Measurements from ENCODE around the gene CCDC12. TPM values are rescaled to one million over a fixed set of nuclear protein-coding genes. Genes with fewer than 3 reads are reported as not detected.

Gene CCDC12
- total and polyA plus RNA-seq, 9 of the 15 experiments (the other 6 are each of a cell fraction or from before 2014, with no cell fraction given) = 8.9 to 201 (median 86.9) TPM

DNA sequence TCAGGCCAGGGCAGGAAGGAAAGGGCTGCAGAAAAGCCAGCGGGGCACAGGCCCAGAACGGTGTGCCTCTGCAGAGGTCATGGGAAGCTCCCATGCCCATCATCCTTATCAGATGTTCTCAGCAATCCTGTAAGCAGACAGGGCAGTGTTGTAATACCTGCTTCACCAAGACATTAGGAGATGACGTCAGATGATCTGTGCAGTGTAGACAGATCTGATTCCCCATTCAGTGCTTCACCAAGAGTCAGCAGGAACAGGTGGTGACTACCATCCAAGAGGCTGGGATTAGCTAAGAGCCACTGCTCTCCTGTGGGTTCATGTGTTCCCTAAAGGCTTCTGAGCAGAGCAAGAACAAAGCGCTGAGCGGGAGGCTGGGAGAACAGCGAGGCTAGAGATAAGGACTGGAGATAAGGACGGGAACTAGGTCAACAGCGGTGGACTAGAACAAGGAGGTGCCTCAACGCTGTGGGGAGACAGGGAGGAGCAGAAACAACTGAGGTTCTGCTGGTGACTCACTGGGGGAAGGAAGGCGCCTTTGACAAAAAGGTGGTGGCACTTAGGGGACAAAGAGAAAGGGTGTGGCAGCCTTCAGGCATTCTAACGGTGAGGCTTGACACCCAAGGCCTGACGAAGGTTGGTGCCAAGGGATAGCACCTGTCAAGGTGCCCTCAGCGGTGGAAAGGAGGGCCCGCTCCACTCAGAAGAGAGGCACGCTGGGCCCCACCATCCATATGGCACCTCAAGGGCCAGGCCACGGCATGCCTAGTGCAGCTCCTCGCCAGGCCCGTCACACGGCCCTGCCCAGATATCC lies 28.4 kb downstream of the CCDC12 start (continued):
- TF ChIP-seq IRF1 (CRISPR knock-in tag; IDR thresholded peaks at IDR 0.05; ENCODE audit: borderline replicate concordance) = no peak
- TF ChIP-seq IRF2 (CRISPR knock-in tag; IDR thresholded peaks at IDR 0.05) = no peak
- 0 out of 2 replicates have a peak, but pooled peaks have one; percentile 46 for TF ChIP-seq CCAR2 (IDR thresholded peaks at IDR 0.05; ENCODE audit: low read depth, low read length)
- no peak for TF ChIP-seq BRD4 (IDR thresholded peaks at IDR 0.05)
- TF ChIP-seq RUNX1 (IDR thresholded peaks at IDR 0.05; ENCODE audit: low read depth) = no peak
- TF ChIP-seq, protein P1, sequence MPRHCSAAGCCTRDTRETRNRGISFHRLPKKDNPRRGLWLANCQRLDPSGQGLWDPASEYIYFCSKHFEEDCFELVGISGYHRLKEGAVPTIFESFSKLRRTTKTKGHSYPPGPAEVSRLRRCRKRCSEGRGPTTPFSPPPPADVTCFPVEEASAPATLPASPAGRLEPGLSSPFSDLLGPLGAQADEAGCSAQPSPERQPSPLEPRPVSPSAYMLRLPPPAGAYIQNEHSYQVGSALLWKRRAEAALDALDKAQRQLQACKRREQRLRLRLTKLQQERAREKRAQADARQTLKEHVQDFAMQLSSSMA (CRISPR knock-in tag; IDR thresholded peaks at IDR 0.05) = no peak
- TF ChIP-seq ATF1 (CRISPR knock-in tag; IDR thresholded peaks at IDR 0.05) = no peak
- peak; percentile 92 for TF ChIP-seq ATF1 (tag; IDR thresholded peaks at IDR 0.05)
- TF ChIP-seq SMARCE1 (IDR thresholded peaks at IDR 0.05) = peak; percentile 93
- peak; percentile 42; the same call in 1 of the 2 replicates for TF ChIP-seq ZBTB17 (CRISPR knock-in tag; IDR thresholded peaks at IDR 0.05)
- TF ChIP-seq, protein P2, sequence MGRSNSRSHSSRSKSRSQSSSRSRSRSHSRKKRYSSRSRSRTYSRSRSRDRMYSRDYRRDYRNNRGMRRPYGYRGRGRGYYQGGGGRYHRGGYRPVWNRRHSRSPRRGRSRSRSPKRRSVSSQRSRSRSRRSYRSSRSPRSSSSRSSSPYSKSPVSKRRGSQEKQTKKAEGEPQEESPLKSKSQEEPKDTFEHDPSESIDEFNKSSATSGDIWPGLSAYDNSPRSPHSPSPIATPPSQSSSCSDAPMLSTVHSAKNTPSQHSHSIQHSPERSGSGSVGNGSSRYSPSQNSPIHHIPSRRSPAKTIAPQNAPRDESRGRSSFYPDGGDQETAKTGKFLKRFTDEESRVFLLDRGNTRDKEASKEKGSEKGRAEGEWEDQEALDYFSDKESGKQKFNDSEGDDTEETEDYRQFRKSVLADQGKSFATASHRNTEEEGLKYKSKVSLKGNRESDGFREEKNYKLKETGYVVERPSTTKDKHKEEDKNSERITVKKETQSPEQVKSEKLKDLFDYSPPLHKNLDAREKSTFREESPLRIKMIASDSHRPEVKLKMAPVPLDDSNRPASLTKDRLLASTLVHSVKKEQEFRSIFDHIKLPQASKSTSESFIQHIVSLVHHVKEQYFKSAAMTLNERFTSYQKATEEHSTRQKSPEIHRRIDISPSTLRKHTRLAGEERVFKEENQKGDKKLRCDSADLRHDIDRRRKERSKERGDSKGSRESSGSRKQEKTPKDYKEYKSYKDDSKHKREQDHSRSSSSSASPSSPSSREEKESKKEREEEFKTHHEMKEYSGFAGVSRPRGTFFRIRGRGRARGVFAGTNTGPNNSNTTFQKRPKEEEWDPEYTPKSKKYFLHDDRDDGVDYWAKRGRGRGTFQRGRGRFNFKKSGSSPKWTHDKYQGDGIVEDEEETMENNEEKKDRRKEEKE (IDR thresholded peaks at IDR 0.05; ENCODE audit: borderline replicate concordance in 1 of 2, control insufficient read depth in 1 of 2, low read depth in 2 of 2, low read length in 1 of 2) = no peak
- no peak for TF ChIP-seq TCF7L2 (IDR thresholded peaks at IDR 0.05; ENCODE audit: low read depth, low read length)
- TF ChIP-seq ETS2 (tag; IDR thresholded peaks at IDR 0.05; ENCODE audit: borderline replicate concordance, poor library complexity, severe bottlenecking) = no peak
- no peak for TF ChIP-seq MCM7 (IDR thresholded peaks at IDR 0.05)
- TF ChIP-seq L3MBTL2 (IDR thresholded peaks at IDR 0.05) = peak; percentile 73
- TF ChIP-seq RB1 (IDR thresholded peaks at IDR 0.05; ENCODE audit: low read depth) = peak; percentile 17; the same call in 1 of the 2 replicates
- TF ChIP-seq ZNF23 (CRISPR knock-in tag; IDR thresholded peaks at IDR 0.05) = no peak
- TF ChIP-seq LARP7 (IDR thresholded peaks at IDR 0.05) = no peak
- no peak; the same call in none of the 2 replicates for TF ChIP-seq HDGF (IDR thresholded peaks at IDR 0.05)
- peak; percentile 75 for TF ChIP-seq BCOR (IDR thresholded peaks at IDR 0.05)
- no peak for TF ChIP-seq HEY1 (CRISPR knock-in tag; IDR thresholded peaks at IDR 0.05; ENCODE audit: borderline replicate concordance)
- TF ChIP-seq, protein P3, sequence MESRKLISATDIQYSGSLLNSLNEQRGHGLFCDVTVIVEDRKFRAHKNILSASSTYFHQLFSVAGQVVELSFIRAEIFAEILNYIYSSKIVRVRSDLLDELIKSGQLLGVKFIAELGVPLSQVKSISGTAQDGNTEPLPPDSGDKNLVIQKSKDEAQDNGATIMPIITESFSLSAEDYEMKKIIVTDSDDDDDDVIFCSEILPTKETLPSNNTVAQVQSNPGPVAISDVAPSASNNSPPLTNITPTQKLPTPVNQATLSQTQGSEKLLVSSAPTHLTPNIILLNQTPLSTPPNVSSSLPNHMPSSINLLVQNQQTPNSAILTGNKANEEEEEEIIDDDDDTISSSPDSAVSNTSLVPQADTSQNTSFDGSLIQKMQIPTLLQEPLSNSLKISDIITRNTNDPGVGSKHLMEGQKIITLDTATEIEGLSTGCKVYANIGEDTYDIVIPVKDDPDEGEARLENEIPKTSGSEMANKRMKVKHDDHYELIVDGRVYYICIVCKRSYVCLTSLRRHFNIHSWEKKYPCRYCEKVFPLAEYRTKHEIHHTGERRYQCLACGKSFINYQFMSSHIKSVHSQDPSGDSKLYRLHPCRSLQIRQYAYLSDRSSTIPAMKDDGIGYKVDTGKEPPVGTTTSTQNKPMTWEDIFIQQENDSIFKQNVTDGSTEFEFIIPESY (CRISPR knock-in tag; IDR thresholded peaks at IDR 0.05) = no peak
